Astrocyte of the cerebellum (primary cell): ENCODE data around the gene SP140.

Experiments
- DNase-seq: peaks from one replicate; pipeline ENCODE4 v3.0.0-alpha.2; 2011; ENCODE audit warnings: low read depth
- H3K4me3 ChIP-seq: 2 replicates; pipeline ENCODE4 v1.5.1; 2011; ENCODE audit warnings: mild to moderate bottlenecking, low read depth, low read length, moderate library complexity
- CTCF ChIP-seq: IDR thresholded peaks from 2 replicates; pipeline ENCODE4 v1.5.1; 2012; ENCODE audit warnings: low read length, low read depth, moderate library complexity, mild to moderate bottlenecking; ENCODE audit errors: missing control alignments
- in situ Hi-C: cut with HindIII; loops from 2 replicates; pipeline ENCODE4 v1.10.0; 2017; ENCODE audit warnings: low sequenced_read_pairs

Gene SP140

GRCh38 chr2:230323385-230324106, 98.0 kb downstream of the SP140 start:
- H3K4me3 ChIP-seq, result no peak overlapping the region
- no peak for TF ChIP-seq CTCF
- in situ Hi-C loops, result no loop called here
- DNase-seq, result no peak

GRCh38 chr2:230324503-230324902, 99.0 kb downstream of the SP140 start:
- DNase-seq, result no peak
- no peak for TF ChIP-seq CTCF
- in situ Hi-C loops, result no loop called here
- H3K4me3 ChIP-seq, result no peak overlapping the region

GRCh38 chr2:230325316-230326243, 100.0 kb downstream of the SP140 start:
- no peak overlapping the region for H3K4me3 ChIP-seq
- in situ Hi-C loops, result no loop called here

GRCh38 chr2:230326453-230327417, 101.2 kb downstream of the SP140 start, which contains the start of gene SP140L:
TSS of gene SP140L (plus strand) at chr2:230327193. CDS start at chr2:230327270, 77 bp downstream.
- in situ Hi-C loops, result no loop called here
- no peak for TF ChIP-seq CTCF
- peak; percentile 47 for DNase-seq
- peak within 1 kb of the TSS; percentile 43 for H3K4me3 ChIP-seq

More at GRCh38 chr2:230325316-230326243, 100.0 kb downstream of the SP140 start:
- TF ChIP-seq CTCF, result no peak
- DNase-seq, result no peak

GRCh38 chr2:230327418-230328154, 102.0 kb downstream of the SP140 start:
- peak overlapping the region; percentile 43 for H3K4me3 ChIP-seq
- no peak for TF ChIP-seq CTCF
- DNase-seq, result no peak
- in situ Hi-C loops, result no loop called here
